GM18502 (cell line): ENCODE data around the gene HIVEP1.
"Not testable (repeated sequence)": the region's sequence is repeated elsewhere in the genome, so short reads cannot be mapped to it uniquely, and the experiment has no call there.

Source experiments
- ATAC-seq: cut with Tn5 transposase; IDR thresholded peaks from one replicate; pipeline ENCODE4 v1.9.1; 2021; ENCODE audit warnings: mild to moderate bottlenecking; ENCODE audit not compliant: unreplicated experiment, poor library complexity

The HIVEP1 gene

GRCh38 chr6:12147557-12148316, 135.6 kb downstream of the HIVEP1 start:
- ATAC-seq: no peak

- no peak for ATAC-seq
Observed at GRCh38 chr6:12148317-12148801, 136.2 kb downstream of the HIVEP1 start.

GRCh38 chr6:12148841-12149240, 136.7 kb downstream of the HIVEP1 start:
- ATAC-seq: no peak

- no peak for ATAC-seq
Observed at GRCh38 chr6:12149944-12150510, 137.9 kb downstream of the HIVEP1 start.

- ATAC-seq: no peak
Observed at GRCh38 chr6:12150812-12151432, 138.8 kb downstream of the HIVEP1 start.

- ATAC-seq: no peak
Observed at GRCh38 chr6:12151433-12151820, 139.3 kb downstream of the HIVEP1 start.

GRCh38 chr6:12152023-12152970, 140.2 kb downstream of the HIVEP1 start:
- no peak for ATAC-seq

GRCh38 chr6:12155769-12156168, 143.7 kb downstream of the HIVEP1 start:
- not testable (repeated sequence) for ATAC-seq

GRCh38 chr6:12158686-12159415, 146.7 kb downstream of the HIVEP1 start:
- no peak for ATAC-seq

- no peak for ATAC-seq
Observed at GRCh38 chr6:12160326-12160725, 148.2 kb downstream of the HIVEP1 start.

- no peak for ATAC-seq
Observed at GRCh38 chr6:12162213-12162612, 150.1 kb downstream of the HIVEP1 start.

- no peak for ATAC-seq
Observed at GRCh38 chr6:12163149-12163548, 151.0 kb downstream of the HIVEP1 start.

- no peak for ATAC-seq
Observed at GRCh38 chr6:12163744-12164507, 151.8 kb downstream of the HIVEP1 start.

GRCh38 chr6:12164508-12164770, 152.3 kb downstream of the HIVEP1 start:
- ATAC-seq: no peak

GRCh38 chr6:12165297-12165696, 153.2 kb downstream of the HIVEP1 start:
- no peak for ATAC-seq

GRCh38 chr6:12165722-12166280, 153.7 kb downstream of the HIVEP1 start:
- no peak for ATAC-seq

GRCh38 chr6:12169377-12169776, 157.3 kb downstream of the HIVEP1 start:
- no peak for ATAC-seq

- no peak for ATAC-seq
Observed at GRCh38 chr6:12170351-12171092, 158.4 kb downstream of the HIVEP1 start.
